NCI-H2081 treated with DMSO at 0.1 percent for 48 hours (cell line): ENCODE results near the gene BLOC1S3.

ENCODE experiments used
- DNase-seq: peaks from one replicate; lab custom pipeline; 2025; lab: John Stamatoyannopoulos, UW

BLOC1S3 gene

GRCh38 chr19:45146251-45146650 lies 32.3 kb upstream of the BLOC1S3 start:
- no peak for DNase-seq

DNA sequence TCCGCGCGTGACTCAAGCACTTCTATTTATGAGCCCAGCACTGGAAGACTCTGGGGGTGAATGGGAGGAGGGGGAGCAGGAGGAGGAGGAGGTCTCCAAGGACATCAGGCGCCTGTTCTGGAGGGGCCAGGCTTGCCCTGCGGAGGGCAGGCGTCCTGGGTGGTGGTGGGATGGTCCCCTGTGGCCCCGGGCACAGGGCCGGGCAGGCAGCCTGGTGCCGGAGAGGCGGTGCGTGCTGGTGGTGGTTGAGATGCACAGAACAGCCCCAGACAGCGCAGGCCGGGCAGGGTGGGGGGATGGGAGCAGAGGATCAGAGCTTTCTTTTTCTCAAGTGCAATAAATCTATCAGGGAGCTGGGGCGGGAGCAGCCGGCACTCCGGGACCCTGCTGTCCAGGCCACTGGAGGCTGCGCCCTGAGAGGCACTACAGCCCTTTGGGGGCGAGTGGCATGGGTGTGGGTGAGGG lies 31.8 kb upstream of the BLOC1S3 start:
- no peak for DNase-seq

- DNase-seq = no peak
Measured at GRCh38 chr19:45147835-45148676, 30.5 kb upstream of the BLOC1S3 start.

GRCh38 chr19:45149129-45149528 lies 29.5 kb upstream of the BLOC1S3 start:
- DNase-seq = no peak

GRCh38 chr19:45150180-45150579 lies 28.4 kb upstream of the BLOC1S3 start:
- DNase-seq = no peak

DNA sequence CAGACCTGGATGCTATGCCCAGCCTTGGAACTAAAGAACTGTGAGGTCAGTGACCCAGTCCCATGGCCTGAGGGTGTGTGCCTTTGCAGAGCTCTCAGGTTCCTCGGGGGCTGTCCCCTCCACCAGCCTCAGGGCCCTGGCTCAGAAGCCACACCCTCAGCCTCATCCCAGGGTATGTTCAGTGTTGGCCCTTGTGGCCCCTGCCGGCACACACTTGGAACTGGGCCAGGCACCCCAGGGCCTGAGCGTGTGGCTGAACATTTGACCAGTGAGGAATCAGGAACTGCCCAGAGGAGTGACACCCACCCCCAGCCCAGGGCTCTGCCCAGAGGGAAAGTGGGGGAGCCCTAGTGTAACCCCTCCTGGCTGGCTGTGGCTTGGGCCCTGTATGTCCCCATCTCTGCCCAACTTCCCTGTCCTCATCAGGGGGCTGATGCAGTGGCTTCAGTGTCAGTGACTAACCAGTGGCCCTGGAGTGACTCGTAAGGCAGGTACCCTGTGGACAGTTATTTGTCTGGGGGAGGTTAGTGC lies 27.8 kb upstream of the BLOC1S3 start:
- no peak for DNase-seq

GRCh38 chr19:45151320-45151719 lies 27.3 kb upstream of the BLOC1S3 start:
- DNase-seq = no peak

DNA sequence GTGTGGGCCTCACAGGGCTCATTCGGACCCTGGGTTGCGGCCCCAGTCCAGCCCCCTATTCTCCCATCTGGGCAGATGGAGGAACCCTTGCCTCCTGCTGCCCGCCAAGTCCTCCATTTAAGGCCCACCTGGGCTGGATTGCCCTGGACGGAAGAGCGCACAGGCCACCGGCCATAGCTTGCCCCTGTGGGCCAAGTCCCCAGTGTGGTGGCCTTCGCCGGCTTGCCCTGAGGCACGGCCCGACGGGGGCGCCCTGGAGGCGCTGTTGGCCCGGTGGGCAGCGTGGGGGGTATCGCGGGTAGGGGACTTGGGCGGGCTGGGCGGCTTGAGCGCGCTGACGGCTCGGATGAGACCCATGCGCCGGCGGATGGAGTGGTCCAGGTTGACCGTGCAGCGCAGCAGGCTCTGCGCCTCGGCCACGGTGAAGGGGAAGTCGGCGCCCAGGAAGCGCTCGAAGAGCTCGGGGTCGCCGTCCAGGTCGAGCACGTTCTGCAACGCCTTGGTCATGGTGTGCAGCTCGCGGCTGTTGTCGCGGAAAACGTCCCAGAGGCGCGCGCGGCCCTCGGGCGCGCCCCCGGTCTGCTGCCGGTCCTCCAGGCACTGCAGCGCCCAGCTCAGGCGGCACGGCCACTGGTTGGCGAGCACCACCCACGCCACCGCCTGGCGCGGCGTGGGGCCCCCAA lies 26.6 kb upstream of the BLOC1S3 start:
- DNase-seq = no peak

DNA sequence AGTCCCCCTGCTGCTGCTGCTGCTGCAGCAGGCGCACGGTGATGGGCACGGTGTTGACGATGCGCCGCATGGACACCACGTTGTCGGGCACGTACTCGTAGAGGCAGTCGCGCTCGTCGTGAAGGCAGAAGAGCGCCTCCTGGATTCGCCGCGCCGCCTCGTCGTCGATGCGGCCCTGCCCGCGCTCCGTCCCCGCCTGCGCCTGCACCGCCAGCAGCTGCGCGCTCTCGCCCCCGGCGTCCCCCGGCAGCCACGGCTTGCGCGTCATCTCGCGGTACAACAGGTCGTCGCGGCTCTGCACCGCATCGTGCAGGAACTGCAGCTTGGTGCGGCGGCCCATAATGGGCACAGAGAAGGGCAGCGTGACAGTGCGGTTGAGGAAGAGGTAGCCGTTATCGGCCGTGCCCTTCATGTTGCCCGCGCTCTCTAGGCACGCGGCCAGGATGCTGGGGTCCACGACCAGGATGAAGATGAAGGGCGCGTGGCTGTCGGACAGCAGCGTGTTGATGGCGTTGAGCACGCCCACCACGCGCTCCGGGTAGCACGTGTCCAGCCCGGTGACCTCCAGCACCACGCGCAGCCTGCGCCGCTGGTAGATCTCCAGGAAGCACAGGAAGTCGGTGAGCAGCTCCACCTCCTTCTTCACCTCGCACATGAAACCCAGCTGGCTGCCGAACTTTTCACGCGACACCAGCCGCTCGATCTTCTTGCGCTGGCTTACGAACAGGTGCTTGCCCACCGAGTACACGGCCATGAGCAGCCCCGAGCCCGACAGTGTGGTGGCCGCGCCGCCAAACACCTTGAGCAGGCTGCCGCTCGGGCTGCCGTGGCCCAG lies 25.9 kb upstream of the BLOC1S3 start:
- no peak for DNase-seq

DNA sequence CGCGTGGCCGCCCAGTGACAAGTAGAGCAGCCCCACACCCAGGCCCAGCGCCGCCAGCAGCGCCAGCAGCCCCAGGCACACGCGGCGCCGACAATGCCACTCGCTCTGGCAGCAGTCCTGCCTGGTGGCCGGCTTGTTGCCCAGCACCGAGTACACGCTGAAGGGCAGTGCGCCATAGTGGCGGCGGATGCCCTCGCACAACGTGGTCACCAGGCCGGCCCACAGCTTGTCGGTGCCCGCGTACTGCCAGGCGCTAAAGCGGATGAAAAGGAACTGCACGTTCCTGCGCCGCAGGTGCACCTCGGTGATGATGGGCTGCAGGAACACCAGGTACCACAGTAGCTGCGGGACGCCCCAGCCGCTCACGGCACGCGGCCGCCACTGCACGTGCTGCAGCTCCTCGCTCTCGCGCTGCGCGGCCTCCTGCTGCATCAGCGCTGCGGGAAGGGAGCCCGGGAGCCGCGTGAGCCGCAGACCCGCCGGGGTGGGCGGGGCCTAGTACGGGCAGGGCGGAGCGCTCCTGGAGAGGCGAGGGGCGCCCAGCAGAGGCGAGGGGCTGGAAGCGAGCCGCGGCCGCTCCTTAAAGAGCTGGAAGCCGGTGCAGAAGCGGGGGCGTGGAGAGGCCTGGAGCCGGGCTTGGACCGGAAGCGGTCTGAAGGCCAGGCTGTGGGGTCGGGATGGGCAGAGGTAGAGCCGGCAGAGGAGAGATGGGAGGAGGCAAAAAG lies 25.1 kb upstream of the BLOC1S3 start:
- DNase-seq = no peak

DNA sequence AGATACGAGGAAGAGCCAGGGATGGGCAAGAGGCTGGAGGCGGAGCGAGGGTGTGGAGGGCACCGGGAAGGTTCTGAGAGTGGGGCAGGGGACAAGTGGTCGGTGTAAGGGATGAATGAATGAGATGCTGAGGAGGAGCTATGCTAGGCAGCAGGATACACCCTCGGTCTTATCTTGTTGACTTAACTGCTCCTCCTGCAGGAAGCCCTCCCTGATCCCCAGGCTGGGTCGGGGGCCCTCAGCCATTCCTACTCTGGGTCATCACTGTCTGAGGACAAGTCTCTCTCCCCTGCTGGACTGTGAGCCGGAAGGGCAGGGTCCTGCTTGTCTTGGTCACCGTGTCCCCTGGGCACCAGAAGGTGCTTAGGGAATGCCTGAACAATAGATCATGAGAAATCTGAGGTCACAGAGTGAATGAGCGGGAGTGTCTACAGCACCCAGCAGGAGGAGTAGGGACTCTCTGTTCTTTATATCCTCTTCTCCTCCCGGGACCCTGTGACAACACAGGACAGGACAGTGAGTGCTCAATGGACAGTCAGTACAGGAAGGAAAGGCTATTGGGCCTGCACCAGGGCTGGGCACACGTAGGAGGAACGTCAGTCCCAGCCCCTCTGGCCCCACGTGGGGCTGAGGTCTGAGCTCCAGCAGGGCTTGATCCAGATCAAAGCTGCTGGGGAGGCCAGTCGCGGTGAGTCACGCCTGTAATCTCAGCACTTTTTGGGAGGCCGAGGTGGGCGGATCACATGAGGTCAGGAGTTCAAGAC lies 24.3 kb upstream of the BLOC1S3 start:
- DNase-seq = no peak

DNA sequence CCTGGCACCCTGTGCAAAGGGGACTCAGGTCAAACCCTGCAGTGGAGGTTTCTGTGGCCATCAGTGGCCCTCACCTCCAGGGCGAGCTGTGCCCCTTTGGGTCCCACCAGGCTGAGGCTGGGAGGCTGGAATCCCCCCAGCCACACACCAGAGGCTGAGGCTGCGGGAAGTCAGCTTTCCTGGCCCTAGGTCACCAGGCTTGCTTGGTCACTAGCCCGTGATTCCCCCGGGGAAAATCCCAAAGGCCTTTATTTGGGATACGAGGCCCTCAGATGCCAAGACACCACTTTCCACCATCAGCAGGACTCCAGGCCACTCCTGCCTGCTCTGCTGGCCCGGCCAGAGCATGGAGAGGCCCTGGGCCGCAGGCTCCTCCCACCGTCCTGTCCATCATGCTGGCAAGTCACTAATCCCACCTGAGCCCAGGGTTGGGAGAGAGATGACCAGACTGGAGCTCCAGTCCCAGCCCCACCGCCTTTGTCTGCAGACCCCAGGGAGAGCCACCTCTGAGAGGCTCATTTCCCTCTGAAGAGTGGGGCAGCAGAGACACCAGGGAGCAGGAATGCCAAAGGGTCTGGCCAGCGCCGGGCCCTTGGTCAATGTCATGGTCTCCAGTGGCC lies 22.5 kb upstream of the BLOC1S3 start:
- no peak for DNase-seq

DNA sequence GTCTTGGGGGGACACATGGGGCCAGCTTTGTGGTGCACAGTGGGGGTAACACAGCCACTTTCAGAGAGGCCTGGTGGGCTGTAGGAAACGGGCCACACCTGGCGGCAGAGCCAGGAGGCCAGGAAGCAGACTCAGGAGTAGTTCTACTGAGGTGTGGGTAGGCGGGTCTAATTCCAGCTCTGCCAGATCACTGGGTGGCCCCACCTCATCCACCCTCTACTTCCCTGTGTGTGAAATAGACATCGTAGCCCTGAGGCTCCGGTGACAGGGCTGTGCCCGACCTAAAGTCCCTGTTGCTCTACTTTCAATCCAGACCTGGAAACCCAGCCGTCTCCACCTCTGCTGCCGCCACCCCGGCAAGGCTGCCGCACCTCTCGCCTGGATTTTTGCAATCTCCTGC lies 21.8 kb upstream of the BLOC1S3 start:
- no peak for DNase-seq

- DNase-seq = no peak
Measured at GRCh38 chr19:45158503-45159209, 19.9 kb upstream of the BLOC1S3 start.

- DNase-seq = no peak
Measured at GRCh38 chr19:45159210-45159970, 19.2 kb upstream of the BLOC1S3 start.

- DNase-seq = no peak
Measured at GRCh38 chr19:45159971-45160324, 18.6 kb upstream of the BLOC1S3 start.

DNA sequence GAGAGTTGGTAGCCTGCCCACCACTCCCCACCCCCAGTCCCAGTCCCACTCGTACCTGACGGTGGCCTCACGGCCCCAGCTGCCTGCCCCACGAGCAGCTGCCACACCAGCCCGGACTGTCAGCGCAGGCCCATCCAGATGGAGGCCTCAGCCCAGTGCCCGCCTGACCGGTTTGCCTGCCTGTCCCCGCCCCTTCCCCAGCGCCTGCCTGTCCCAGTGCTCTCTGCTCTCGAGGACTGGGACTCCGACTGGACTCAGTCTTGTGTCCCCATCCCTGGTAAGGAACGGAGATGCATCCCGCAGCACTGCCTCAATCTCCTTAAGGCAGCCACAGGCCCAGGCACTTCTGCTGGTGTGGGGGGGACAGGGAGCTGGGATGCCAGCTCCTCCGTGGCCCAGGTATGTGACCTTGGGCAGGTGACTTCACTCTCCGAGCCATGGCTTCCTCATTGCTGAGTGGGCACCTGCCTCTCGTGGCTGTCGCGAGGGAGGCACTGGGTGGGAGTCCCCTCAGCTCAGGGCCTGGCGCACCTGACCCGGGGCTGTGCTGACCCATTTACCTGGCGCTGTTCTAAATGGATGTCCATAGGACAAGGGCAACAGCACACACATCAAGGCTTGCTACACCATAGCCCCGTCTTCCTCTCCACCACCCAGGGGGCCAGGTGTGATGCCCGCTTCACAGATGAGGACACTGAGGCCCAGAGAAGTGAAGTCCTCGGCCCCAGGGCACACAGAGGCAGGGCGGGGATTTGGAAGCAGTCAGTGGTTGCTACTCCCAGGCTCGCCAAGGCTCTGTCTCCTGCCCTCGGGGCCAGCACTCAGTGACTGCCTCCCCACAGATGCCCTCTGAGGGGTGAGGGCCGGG lies 17.5 kb upstream of the BLOC1S3 start, which contains the start of gene NKPD1:
Gene NKPD1, minus strand, starts transcription at position 113 of the 868 bp plus-strand sequence. CDS start 832 bp downstream, outside the sequence.
- DNase-seq = no peak
